ENCODE measurements around the gene NEXN.
"Not testable (repeated sequence)": the region's sequence is repeated elsewhere in the genome, so short reads cannot be mapped to it uniquely, and the experiment has no call there.

NEXN gene

GRCh38 chr1:77958850-77959249, 70.4 kb downstream of the NEXN start:
- DNase-seq (ENCODE audit: low read depth, low spot score): no peak

- no peak for DNase-seq (ENCODE audit: low read depth, low spot score)
These were observed 73.0 kb downstream of the NEXN start for GRCh38 chr1:77961392-77961791.

- no peak for DNase-seq (ENCODE audit: low read depth, low spot score)
These were observed 77.9 kb downstream of the NEXN start for GRCh38 chr1:77966291-77966690.

DNA sequence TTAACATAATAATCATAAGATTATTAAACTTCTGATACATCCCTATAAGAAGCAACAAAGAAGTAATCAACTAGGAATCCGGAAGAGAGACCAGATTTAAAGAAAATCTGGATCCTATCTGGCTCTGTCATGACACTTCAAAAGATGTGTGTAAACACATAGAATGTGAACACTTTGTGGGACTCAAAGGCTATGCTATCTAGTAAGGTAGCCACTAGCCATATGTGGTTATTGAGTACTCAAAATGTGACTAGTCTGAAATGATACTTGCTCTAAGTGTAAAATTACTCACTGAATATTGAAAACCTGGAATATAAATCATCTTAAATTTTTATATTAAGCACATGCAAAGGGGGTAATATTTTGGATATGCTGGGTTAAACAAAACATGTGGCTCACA, 81.8 kb downstream of the NEXN start:
- DNase-seq (ENCODE audit: low read depth, low spot score): no peak

- DNase-seq (ENCODE audit: low read depth, low spot score): no peak
These were observed 83.7 kb downstream of the NEXN start for GRCh38 chr1:77972080-77972479.

DNA sequence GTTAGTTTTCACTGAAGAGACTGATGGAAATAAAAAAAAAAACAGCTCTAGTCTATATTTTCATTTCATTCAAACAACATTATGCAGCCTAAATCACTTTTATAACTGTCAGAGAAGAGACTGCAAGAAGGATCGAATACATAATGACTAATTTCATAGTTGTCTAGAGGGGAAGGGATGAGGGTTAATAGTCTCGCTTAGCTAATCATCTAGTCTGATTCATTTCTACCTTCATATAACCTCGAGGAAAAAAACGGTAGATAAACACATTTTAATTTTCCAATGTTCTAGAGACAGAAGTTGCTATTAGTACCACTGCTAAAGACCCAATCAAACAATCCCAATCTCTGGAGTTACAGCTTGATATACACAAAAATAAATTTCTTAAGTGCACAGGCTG, 87.0 kb downstream of the NEXN start:
- DNase-seq (ENCODE audit: low read depth, low spot score): no peak

GRCh38 chr1:77975907-77976306, 87.5 kb downstream of the NEXN start:
- DNase-seq (ENCODE audit: low read depth, low spot score): no peak

DNA sequence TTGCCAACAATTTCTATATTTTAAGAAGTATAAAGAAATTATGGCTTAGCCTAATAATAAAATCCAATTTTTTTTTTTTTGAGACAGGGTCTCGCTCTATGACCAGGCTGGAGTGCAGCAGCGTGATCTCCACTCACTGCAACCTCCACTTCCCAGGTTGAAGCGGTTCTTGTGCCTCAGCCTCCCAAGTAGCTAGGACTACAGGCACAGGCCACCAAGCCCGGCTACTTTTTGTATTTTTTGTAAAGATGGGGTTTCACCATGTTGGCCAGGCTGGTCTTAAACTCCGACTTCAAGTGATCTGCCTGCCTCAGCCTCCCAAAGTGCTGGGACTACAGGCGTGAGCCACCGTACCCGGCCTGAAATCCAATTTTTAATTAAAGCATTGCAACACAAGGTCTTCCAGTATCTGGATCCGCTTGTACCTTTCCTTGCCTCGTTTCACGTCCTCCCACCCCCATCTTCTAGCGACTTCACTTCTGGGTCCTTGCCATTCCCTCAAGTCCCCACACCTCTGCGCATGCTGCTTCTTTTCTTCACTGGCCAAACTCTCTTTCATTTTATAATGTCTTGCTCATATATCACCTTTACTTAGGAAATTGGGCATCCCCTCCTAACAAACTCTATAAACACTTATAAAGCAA, 88.1 kb downstream of the NEXN start:
- DNase-seq (ENCODE audit: low read depth, low spot score): no peak

DNA sequence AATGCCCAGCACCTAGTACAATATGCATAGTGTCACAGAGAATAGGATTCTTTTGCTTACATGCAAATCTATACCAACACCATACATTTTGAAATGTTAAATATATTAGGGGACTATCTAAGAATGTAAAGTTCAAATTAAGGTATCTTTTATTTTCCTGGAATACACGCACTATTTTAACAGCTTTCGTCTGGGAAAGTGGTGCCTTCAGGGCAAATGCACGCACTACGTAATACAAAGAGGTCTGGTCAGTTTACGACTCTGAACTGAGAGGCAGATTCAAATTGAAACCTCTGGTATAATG, 89.5 kb downstream of the NEXN start:
- DNase-seq (ENCODE audit: low read depth, low spot score): no peak

DNA sequence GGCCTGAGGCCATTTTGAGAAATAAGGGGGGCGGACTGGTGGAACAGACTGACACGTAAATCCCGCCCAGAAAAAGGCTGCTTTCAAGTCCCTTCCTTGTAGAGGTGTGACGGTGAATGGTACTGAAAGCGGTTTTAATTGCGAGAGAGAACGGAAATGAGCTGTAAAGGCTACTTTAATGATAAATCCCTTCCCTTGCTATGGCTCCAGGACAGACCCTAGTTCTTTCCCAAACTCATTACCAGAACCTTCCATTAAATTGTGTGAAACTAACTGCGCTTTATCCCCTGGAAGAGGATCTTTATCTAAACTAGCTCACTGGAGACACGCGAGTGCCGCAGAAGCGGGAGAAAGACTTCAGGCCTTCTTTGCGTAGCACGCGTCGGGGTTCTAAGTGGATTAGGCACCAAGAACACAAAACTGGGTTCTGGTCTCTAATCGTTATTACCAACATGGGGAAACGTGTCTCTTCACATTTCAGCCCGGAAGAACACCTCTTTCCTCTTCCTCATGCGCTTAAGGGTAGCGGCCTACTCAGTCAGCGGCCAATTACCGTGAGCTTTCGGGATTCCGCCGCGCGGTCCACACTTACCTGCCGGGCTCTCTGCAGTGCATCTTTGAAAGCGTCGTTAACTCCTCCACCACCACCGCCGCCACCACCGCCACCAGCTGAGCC, 90.0 kb downstream of the NEXN start:
- peak; percentile 73 for DNase-seq (ENCODE audit: low read depth, low spot score)

DNA sequence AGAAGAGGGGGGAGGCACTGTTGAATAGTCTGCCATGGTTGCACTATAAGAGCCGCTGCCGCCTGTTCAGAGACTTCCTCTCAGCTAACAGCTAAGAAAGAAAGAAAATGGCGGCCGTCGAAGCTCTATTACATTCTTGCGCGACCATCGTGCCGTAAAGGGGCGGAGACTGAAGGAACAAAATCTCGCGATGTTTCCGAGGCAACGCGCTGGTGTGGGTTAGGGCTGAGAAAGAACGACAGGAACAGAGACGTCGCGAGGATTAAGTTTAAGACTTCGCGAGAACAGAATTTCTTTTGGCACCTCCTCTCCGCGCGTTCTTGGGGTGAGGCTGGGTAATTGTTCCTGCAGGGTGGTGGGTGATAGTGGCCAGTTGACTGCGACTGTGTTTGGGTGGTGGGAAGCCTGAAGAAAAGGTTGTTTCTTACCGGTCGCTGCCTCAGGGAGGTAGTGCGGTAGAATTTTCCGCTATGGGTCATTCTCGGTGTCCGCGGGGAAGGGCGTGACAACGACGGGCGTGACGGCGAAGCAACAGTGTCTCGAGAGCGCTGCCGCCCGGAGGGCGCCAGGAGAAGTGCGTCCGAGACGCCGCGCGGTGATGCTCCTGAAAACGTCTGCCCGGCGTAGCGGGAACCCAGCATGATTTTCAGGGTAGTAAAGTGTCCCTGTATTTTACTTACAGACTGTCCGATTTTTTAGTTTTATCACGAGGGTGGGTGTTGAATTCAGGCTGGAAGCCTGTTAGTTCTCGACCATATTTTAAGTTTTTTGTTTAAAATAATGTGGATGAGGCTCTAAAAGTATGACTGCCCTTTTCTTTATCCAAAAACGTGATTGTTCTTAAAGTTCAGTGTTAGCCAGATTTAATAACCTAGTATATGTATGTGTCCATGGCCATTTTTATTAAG, 90.8 kb downstream of the NEXN start, which contains the start of gene FUBP1:
Gene FUBP1 (minus strand): TSS at position 104 of the 908 bp plus-strand sequence. CDS start 68 bp downstream, at position 36.
- peak; percentile 98 for DNase-seq (ENCODE audit: low read depth, low spot score)

DNA sequence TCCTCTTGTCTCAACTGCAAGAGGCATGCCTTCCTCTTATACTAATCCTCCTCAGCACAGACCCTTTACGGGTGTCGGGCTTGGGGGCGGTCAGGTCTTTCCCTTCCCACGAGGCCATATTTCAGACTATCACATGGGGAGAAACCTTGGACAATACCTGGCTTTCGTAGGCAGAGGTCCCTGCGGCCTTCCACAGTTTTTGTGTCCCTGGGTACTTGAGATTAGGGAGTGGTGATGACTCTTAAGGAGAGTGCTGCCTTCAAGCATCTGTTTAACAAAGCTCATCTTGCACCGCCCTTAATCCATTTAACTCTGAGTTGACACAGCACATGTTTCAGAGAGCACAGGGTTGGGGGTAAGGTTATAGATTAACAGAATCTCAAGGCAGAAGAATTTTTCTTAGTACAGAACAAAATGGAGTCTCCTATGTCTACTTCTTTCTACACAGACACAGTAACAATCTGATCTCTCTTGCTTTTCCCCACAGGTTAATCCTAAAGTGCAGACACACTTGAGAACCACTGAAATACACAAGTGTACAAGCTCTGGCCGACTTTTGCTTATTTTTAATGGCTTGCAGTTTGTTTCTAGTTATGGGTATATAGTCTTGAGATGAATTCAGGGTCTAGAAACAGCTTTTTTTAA, 95.0 kb downstream of the NEXN start:
- DNase-seq (ENCODE audit: low read depth, low spot score): not testable (repeated sequence)

DNA sequence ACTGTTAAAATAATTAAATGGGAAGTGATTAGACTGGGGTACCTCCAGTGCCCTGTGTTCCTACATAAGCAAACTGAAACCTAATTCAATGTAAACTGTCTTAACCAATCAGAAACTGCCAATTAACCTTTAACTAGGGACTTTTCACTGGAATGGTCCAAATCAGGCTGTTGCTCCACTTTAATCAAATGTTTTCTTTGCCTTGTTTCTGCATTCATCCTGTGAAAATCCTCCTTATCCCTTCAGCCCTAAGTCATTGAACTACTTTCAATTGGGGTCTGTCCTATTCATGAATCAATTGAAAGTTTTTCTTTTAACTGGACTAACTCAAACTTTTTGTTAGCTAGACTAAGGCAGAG, 95.6 kb downstream of the NEXN start:
- DNase-seq (ENCODE audit: low read depth, low spot score): no peak

GRCh38 chr1:77984629-77985028, 96.2 kb downstream of the NEXN start:
- no peak for DNase-seq (ENCODE audit: low read depth, low spot score)

DNA sequence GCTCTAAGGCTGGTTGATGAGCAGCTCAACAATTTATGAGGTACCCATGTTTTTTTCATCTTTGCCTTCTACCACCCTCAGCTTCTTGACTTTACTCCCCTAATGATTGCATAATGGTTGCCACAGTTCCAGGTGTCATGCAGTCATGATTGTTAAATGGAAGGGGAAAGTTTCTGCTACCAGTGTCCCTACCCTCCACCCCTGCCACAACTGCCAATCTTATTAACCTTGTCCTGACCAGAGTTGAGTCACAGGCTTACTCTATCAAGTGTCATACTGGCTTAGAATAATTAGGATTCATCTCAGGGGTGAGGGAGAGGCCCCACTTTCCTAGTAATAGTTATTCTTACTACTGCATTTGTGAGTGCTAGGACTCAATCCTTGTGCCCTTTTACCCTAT, 98.4 kb downstream of the NEXN start:
- DNase-seq (ENCODE audit: low read depth, low spot score): no peak

DNA sequence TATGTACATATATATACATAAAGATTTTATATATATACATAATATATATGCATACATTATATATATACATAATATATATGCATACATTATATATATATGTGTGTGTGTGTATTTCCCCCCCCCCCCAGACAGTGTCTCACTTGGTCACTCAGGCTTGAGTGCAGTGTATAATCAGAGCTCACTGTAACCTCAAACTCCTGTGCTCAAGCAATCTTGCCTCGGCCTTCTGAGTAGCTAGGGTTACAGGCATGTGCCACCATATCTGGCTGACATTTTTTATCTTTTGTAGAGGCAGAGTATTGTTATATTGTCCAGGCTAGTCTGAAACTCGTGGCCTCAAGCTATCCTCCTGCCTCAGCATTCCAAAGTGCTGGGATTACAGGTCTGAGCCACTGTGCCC, 99.5 kb downstream of the NEXN start:
- no peak for DNase-seq (ENCODE audit: low read depth, low spot score)

DNA sequence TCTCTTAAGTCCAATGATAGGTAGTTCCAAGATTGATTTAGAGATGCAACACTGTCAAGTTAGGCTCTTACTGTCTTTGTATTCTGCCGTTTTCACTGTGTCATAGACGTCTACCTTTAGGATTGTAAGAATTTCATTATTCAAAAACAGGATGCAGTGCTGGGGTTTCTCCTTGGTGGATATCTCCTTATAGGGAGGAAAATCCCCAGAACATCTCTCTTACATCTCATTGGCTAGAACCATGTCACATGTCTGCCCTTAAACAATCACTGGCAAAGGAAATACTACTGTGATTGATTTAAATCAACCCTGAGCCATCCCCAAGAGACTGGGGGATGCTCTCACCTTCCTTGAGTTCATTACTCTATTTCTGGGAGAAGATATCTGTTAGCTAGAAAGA, 101.3 kb downstream of the NEXN start:
- DNase-seq (ENCODE audit: low read depth, low spot score): no peak

- DNase-seq (ENCODE audit: low read depth, low spot score): no peak
These were observed 102.3 kb downstream of the NEXN start for GRCh38 chr1:77990629-77991204.

GRCh38 chr1:77991638-77992037, 103.2 kb downstream of the NEXN start:
- no peak for DNase-seq (ENCODE audit: low read depth, low spot score)
